SK-N-SH (cell line): ENCODE data around the gene TTF2.

Source experiments
- CTCF ChIP-seq: fragments of 200-600 bp; sonication (generic); IDR thresholded peaks from 2 replicates; pipeline ENCODE4 v1.6.1; 2017; ENCODE audit warnings: antibody characterized with exemption, mild to moderate bottlenecking, moderate library complexity
- EP300 ChIP-seq, 2 experiments: IDR thresholded peaks; 2 replicates each; pipeline versions ENCODE4 v1.4.0 to v1.6.1; 2012; ENCODE audit warnings: borderline replicate concordance in 1 of 2, low read depth in 1 of 2, low read length in 1 of 2
- FOXM1 ChIP-seq: IDR thresholded peaks from 2 replicates; pipeline ENCODE4 v1.4.0; 2012; ENCODE audit warnings: low read depth, mild to moderate bottlenecking
- GATA2 ChIP-seq: sonication (generic); formaldehyde crosslinking; IDR thresholded peaks from 2 replicates; pipeline ENCODE4 v1.5.0; 2020; ENCODE audit warnings: mild to moderate bottlenecking, missing genetic modification reagents
- MAX ChIP-seq: IDR thresholded peaks from 2 replicates; pipeline ENCODE4 v1.4.0; 2012; ENCODE audit warnings: low read depth
- NFIC ChIP-seq: IDR thresholded peaks from 2 replicates; pipeline ENCODE4 v1.4.0; 2012; ENCODE audit warnings: borderline replicate concordance
- POLR2AphosphoS5 ChIP-seq: IDR thresholded peaks from 2 replicates; pipeline ENCODE4 v1.6.1; 2012; ENCODE audit warnings: low read depth, low read length
- TAF1 ChIP-seq: IDR thresholded peaks from 2 replicates; pipeline ENCODE4 v1.6.1; 2012; ENCODE audit warnings: low read depth, mild to moderate bottlenecking, low read length, moderate library complexity, borderline replicate concordance

GRCh38 chr1:117059678-117060440 is at the start of gene TTF2:
- TF ChIP-seq CTCF (no peak), FOXM1 (peak; percentile 91), POLR2AphosphoS5 (peak; percentile 49), TAF1 (no peak; the same call in 1 of the 2 replicates), NFIC (no peak), EP300 (IDR thresholded peaks at IDR 0.05; ENCODE audit: borderline replicate concordance in 1 of 2, low read depth in 1 of 2, low read length in 1 of 2) (no peak), GATA2 (CRISPR knock-in tag) (no peak), MAX (no peak; the same call in 1 of the 2 replicates)
